Measurements from ENCODE around the gene IGFBPL1. TPM values are rescaled to one million over a fixed set of nuclear protein-coding genes. Genes with fewer than 3 reads are reported as not detected.

Gene IGFBPL1
- total and polyA plus RNA-seq, 4 donors, result 0.08 TPM; not detected in 3

- Histone ChIP-seq H3K9me3 (ENCODE audit: control insufficient read depth in 4 of 4, low read length in 3 of 4) (no peaks in the 10 kb centered on the region), H3K27me3 (ENCODE audit: control insufficient read depth in 4 of 4, insufficient read depth in 4 of 4, low read length in 3 of 4) (no peaks in the 10 kb centered on the region), H3K4me3 (ENCODE audit: low read depth in 1 of 3, low read length in 3 of 3) (no peak overlapping the region), H3K36me3 (ENCODE audit: control insufficient read depth in 4 of 4, insufficient read depth in 3 of 4, low read depth in 1 of 4, low read length in 3 of 4) (no peaks in the 10 kb centered on the region), H3K27ac (ENCODE audit: low read depth in 1 of 2, low read length in 2 of 2) (no peak overlapping the region), H3K4me1 (ENCODE audit: control insufficient read depth in 4 of 4, insufficient read depth in 4 of 4, low read length in 3 of 4) (peaks cover 0 to 13% (median 7%) of the 10 kb centered on the region in 4 donors), H3K9ac (ENCODE audit: low read depth in 1 of 2, low read length in 2 of 2) (no peak overlapping the region)
- TF ChIP-seq HNF4A (conservative IDR thresholded peaks at IDR 0.05), result no peak
- no peak for TF ChIP-seq JUND (IDR thresholded peaks at IDR 0.05)
- no peak for TF ChIP-seq REST (IDR thresholded peaks at IDR 0.05)
- no peak for TF ChIP-seq RAD21 (IDR thresholded peaks at IDR 0.05)
- TF ChIP-seq TAF1 (conservative IDR thresholded peaks at IDR 0.05), result no peak
- TF ChIP-seq HNF4G (IDR thresholded peaks at IDR 0.05), result no peak
- TF ChIP-seq MAX (IDR thresholded peaks at IDR 0.05), result no peak
- no peak for DNase-seq (ENCODE audit: low spot score)
- 100% methylated on average over 1 of the region's 1 CpG for WGBS
Observed at GRCh38 chr9:38439916-38440301, 15.7 kb upstream of the IGFBPL1 start.

GRCh38 chr9:38439291-38439915 is 15.1 kb upstream of the IGFBPL1 start:
- Histone ChIP-seq H3K36me3 (ENCODE audit: control insufficient read depth in 4 of 4, insufficient read depth in 3 of 4, low read depth in 1 of 4, low read length in 3 of 4) (no peaks in the 10 kb centered on the region), H3K4me3 (ENCODE audit: low read depth in 1 of 3, low read length in 3 of 3) (no peak overlapping the region), H3K27ac (ENCODE audit: low read depth in 1 of 2, low read length in 2 of 2) (no peak overlapping the region), H3K4me1 (ENCODE audit: control insufficient read depth in 4 of 4, insufficient read depth in 4 of 4, low read length in 3 of 4) (peaks cover 0 to 13% (median 7%) of the 10 kb centered on the region in 4 donors), H3K27me3 (ENCODE audit: control insufficient read depth in 4 of 4, insufficient read depth in 4 of 4, low read length in 3 of 4) (no peaks in the 10 kb centered on the region), H3K9ac (ENCODE audit: low read depth in 1 of 2, low read length in 2 of 2) (no peak overlapping the region), H3K9me3 (ENCODE audit: control insufficient read depth in 4 of 4, low read length in 3 of 4) (no peaks in the 10 kb centered on the region)
- no peak for TF ChIP-seq RXRA (IDR thresholded peaks at IDR 0.05)
- no peak for TF ChIP-seq JUND (IDR thresholded peaks at IDR 0.05)
- no peak for TF ChIP-seq FOXA1 (IDR thresholded peaks at IDR 0.05)
- no peak for TF ChIP-seq MAX (IDR thresholded peaks at IDR 0.05)
- TF ChIP-seq REST (IDR thresholded peaks at IDR 0.05), result no peak
- TF ChIP-seq TAF1 (conservative IDR thresholded peaks at IDR 0.05), result no peak
- no peak for TF ChIP-seq CTCF (IDR thresholded peaks at IDR 0.05; ENCODE audit: low read depth, low read length, missing input control)
- TF ChIP-seq GABPA (IDR thresholded peaks at IDR 0.05 in 1 of 2, conservative IDR thresholded peaks at IDR 0.05 in 1 of 2), result no peak
- 92% methylated on average over 3 of the region's 3 CpGs for WGBS
- DNase-seq (ENCODE audit: low spot score), result no peak

Measured in liver (tissue), 9 donors.